HG03064 (cell line): ENCODE measurements around the gene ZNF277.

Experiments used
- ATAC-seq: cut with Tn5 transposase; IDR thresholded peaks from one replicate; pipeline ENCODE4 v1.9.1; 2021; ENCODE audit warnings: low read depth; ENCODE audit not compliant: unreplicated experiment

ZNF277 gene

DNA sequence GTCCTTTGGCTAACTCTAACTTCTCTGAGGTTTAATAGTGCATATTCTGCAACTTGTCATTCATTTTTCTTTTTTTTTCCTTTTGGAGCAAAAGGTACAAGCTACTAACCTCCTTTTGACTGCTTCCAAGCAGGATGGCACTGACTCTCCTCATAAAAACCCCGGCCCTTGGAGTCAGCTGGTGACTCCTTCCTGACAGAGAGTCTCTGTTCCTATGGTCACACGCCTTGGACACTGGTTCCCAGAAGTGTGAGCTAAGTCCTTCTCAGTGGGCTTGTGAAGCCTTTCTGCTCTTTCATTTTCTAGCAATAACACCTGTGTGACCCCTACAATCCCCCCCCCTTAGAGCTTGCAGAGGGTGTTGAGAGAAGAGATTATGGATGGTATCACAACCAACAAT, 22.0 kb upstream of the ZNF277 start:
- no peak for ATAC-seq

DNA sequence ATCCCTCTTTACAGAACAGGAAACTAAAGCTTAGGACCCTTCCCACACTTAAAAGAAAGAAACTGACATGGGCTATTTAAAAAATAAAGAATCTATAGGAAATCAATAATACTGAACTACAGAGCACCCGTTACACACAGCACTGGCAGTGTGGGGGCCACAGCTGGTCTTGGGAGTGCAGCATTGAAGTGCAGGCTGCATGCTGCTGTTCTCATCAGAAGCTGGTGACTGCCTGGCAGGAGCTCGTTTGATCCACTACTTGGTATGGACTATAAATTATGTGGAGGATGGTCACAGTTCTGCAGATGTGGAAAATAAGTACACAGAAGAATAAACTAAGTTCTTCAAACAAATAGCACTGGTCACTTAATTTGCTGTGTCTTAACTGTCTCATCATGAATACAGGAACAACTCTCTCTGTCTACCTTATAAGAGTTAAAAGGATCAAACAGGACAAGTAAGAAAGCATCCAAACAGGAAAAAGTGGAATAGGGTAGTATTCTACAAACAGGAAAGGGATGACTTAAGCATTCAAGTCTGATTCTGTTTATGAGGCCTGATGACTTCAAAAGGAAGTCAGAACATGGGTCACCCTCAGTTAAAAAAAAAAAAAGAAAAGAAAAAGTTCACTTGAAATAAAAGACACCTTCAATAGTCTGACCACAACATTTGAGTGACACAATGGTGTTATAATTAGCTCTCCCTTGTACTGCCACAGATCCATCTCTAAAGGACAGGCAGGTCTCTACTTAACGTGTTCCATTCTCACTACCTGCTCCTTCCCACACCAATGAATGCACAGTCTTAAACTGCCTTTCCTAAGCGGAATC, 21.3 kb upstream of the ZNF277 start:
- no peak for ATAC-seq

DNA sequence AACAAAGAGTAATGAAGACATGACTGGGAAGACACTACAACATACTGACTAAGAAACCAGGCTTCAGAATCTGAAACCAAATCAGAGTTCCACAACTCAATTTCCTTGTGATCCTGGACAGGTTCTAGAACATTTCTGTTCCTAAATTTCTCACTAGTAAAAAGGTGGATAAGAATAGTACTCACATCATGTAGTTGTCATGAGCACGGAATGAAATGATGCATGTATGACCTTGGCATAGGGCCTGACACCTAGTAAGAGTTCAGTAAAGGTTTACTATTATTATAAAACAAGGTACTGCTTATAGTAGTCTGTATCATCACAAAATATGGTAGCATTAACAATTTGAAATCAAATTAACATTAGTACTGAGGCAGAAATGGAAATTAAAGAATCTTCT, 20.2 kb upstream of the ZNF277 start:
- ATAC-seq, result no peak

DNA sequence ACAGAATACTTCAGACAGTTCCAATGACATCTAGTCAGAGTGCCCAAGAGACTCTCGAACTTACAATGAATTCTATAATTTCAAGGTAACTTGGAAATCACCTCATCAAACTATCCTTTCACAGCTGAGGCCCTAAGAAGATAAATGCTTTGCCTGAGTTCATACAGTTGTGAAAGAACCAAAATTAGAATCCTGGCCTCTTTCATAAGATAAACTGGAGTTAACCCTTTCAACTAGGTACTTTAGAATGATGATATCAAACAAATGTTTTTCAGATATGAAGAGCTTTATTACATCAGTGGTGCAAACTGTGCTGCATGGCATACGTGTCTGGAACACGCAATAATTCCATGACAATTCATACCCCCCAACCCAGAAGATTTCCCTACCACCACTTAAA, 18.2 kb upstream of the ZNF277 start:
- ATAC-seq, result no peak

DNA sequence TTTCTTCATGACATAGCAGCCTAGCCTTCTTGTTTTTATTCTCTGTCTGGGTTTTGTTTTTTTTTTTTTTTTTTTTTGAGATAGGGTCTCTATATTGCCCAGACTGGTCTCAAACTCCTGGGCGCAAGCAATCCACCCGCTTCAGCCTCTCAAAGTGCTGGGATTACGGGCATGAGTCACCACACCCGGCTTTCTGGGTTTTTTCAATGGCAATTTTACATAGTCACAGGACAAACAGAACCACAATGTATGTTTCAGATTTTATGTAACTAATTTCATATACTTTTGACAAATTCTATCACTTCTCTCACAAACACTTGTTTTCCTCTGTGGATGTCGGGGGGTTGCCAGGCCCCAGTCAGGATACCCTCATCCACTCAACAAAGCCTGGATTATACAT, 16.8 kb upstream of the ZNF277 start:
- no peak for ATAC-seq

DNA sequence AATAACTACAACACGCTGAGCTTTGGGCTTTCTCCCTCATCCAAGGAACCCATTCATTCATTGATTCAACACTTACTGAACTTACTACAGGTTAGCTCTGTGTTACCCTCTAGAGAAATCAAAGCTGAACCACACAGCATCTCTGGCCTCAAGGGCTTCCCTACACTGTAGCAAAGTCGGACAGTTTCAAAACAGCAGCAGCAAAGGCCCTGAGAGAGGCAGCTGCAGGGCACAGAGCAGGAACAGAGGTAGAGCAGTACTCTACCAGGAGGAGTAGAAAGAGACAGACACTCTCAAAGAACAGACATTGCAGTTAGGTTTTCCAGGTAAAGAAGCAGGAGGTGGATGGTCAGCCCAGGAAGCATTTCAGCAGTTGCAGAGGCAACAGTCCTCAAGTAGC, 16.4 kb upstream of the ZNF277 start:
- no peak for ATAC-seq

DNA sequence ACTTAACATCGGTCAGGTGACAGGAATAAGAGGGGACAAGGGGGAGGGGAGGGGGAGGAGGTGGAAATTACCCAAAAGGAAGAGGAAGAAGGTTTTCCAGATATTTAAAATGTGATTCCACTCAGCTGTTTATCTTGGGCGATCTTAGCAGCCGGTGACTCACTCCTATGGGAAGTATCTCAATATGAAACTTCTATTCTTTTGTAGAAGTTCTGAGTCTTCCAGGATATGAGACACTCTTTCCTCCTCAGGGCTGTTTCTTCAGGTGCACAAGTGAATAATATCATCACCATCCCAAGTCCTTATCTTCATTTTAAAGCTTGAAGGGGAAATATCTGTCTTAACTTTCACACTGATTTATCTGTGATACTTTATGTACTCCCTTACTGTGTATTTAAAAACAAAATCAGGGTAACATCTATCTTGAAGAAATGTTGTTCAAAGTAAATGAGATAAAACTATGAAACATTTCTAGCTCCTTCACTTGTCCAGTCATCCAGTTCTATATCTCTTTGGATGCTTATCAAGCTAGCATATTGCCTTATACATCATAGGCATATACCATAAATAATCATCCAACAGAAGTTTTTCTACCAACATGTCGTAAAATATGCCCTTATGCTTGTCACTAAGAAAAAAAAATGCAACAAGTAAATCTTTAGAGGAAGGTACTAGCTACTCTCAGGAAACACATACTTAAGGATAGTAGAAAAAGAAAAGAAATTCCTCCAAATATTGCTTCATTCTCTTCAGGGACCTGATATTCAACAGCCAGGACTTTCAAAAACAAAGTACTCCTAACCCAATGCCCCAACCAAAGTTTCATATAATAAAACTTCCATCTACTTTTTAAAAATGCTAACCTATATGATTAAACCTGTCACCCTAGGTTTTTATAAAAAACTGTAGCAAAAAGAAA, 14.0 kb upstream of the ZNF277 start:
- ATAC-seq, result no peak

DNA sequence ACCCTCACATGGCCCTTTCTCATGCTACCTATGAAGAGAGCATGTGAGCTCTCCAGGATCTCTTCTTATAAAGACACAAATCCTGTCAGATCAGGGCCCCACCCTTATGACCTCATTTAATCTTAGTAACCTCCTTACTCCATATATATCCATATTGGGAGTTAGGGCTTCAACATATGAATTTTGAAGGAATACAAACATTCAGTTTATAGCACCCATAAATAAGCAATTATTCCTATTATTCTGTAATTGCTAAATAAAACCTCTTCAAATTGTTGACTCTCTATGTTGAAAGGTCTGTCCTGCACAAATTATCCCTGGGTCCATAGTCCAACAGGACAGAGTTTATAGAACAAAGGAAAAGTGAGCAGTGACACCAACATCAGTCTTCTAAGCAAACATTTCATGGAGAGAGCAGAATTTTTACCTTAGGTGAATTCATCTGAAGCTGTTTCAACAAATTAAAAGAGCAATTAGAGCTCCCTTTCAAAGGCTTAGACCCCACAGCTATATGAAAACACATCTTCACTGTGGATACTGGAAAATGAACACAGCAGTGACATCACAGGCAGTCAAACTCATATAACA, 12.5 kb upstream of the ZNF277 start:
- no peak for ATAC-seq

DNA sequence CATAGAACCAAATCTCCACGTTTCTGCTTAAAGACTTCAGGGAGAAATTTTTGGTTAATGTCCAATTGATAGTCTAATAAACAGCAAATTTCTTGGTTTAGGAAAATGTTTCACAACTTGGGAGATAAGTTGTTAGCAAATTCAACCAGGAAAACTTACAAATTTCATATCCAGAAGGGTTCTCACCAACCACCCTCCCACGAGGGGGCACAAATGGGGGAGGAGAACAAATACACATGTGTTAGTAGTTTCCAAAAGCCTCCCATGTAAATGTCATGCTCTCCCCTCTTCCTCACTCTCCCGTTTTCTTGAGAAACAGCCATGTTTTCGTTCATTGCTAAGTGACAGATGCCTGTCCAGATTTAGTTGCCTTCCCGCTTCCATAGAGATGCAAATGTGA, 10.8 kb upstream of the ZNF277 start:
- no peak for ATAC-seq

DNA sequence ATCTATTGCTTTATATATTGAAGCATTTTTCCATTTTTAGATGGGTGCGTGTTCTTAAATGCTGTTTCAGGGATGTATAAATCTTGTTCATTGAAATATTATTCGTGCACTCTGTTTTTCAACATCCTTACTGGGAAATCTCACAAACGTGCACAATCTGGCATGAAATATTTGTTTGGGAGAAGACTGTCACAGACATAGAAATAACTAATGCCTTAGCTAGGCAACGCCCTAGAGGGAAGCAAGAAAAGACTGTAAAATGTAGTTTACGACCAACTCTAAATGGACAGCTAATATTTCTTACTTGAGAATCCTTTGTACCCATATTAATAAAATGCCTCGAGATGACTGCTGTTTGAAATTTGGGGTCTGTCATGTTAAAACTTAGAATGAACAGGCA, 9.2 kb upstream of the ZNF277 start:
- ATAC-seq, result no peak

DNA sequence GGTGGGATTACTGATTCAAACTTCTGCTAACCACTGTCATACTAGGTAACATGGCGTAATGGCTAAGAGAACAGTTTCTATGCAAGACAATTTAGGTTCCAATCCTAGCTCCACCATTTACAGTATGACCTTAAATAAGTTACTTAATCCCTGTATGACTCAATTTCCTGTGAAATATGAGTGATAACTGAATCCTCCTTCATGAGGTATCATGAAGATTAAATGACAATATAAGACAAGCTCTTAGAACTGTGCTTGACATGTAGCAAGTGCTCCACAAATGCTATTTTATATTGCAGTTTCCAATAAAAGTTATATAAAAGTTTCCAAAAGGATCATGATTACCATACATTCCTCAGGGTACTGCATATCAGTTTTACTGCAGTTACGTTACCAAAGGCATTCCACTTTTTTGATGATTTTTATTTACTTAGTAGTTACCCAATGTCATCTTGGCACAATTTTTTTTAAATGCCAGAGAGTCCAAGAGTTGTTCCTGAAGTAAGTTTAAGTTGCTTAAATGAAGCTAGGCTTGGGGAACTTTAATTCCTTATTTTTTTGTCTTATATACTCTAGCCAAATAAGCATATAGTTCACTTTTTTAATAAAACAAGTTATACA, 7.3 kb upstream of the ZNF277 start:
- ATAC-seq, result no peak

DNA sequence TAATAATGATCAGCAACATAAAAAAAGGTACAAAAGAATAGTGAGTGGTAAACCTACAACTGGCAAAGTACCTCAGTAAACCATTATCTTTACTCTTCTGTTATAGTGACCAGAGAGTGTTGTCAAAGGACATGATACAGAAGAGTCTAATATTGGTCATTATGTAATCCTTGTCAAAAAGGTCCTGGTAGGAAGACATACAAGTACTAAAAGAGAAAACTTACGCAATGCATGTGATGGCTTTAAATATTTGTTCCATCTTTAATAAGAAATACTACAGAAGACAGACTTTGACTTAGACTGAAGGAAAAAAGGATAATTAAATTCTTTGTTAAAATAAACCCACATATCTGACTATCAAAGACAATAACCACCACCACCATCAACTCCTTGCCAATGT, 6.8 kb upstream of the ZNF277 start:
- ATAC-seq, result no peak

DNA sequence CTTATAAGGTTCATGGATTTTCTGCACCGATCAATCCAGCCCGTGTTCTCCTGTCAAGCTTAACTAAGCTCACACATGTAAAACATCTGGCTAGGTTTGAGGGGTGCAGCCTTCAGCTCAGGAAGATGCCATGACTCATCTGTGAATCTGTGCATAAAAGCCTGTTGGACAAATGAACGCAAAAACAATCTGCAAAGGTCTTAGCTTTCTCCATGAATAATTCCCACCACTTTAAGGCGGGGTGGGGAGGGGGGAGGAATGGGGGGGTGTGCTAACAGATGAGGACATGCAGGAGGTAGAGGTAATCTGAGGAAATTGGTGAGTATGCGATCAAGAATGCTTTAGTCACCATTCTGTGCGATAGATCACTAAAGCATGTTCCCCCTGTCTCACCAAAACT, 5.1 kb upstream of the ZNF277 start:
- no peak for ATAC-seq

DNA sequence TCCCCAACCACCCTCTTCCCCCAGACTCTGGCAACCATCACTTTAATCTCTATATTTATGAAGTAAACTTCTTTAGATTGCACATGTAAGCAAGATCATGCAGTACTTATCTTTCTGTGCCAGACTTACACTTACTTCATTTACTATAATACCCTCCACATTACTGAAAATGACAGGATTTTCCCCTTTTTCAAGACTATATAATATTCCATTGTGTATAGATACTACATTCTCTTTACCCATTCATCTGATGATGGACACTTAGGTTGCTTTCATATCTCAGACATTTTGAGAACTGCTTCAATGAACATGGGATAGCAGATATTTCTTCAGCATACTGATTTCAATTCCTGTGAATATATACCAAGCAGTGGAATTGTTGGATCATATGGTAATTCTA, 4.7 kb upstream of the ZNF277 start:
- ATAC-seq, result no peak

DNA sequence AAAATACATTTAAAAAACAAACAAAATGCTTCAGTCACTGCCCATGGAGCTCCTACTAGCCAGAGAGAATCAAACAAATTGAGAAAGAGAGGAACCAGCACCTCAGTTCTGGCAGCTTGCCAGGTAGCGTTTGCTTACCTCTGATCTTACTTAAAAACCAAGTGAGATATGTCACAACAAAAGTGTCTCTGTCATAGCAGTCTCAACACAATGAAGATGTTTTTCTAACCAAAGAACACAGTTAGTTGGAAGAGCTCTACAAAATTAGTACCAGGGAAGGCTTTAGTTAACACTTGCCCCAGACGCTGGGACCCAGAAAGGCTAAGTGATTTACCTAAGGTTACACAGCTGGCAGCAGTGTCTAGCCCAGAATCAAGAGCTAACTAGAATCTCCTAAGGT, 3.7 kb upstream of the ZNF277 start:
- ATAC-seq, result no peak

DNA sequence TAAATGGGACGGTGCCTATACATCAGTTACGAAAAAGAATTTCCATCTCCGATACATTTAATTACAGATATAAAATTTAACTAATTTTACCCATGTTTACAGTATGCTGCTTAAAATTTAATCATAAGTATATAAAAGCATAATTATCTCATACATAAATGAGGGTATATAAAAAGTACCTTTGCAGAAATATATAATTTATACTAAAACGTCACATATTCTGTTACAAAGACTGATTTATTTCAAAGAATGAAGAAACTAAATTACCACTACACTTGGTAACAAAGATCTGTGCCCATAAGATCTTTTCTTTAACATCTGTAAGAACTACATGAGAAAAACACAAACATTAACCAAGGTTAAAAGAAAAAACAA, 3.1 kb upstream of the ZNF277 start:
- ATAC-seq, result no peak

DNA sequence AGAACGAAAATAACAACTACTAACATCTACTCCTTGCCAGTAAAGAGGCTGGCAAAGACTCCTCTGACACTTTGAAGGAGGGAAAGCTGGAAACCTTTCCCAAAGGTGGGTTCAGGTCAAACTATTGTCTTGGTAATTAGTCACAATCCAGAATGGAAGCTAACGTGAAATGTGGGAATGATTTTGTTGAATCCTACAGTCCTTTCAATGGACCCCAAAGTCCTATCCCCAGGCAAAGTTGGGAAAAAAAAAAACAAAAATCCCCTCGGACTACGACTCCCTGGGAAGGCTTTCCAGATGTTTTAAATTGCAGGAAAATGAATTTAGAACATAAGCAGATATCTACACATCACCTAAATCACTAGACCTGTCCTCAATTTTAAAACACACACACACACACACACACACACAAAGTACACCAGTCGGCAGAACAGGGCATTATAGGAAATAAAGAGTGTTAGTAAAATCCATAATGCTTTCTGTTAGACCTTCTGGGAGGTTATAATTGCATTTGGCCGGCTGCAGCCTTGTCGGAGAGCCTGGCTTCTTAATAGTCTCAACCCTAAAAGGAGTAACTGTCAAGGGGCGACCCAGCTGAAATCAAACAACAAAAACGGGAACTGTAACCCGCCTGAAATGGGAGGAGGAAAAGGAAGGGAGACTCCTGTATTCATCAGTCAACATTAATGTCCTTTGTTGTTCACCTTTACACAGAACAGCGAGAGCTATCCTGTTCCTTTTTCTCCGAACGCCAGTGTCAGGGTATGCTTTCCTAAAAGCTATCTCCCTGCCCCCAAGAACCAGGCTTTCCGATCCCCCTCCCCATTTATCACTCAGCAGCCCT, 1.8 kb upstream of the ZNF277 start:
- no peak for ATAC-seq

DNA sequence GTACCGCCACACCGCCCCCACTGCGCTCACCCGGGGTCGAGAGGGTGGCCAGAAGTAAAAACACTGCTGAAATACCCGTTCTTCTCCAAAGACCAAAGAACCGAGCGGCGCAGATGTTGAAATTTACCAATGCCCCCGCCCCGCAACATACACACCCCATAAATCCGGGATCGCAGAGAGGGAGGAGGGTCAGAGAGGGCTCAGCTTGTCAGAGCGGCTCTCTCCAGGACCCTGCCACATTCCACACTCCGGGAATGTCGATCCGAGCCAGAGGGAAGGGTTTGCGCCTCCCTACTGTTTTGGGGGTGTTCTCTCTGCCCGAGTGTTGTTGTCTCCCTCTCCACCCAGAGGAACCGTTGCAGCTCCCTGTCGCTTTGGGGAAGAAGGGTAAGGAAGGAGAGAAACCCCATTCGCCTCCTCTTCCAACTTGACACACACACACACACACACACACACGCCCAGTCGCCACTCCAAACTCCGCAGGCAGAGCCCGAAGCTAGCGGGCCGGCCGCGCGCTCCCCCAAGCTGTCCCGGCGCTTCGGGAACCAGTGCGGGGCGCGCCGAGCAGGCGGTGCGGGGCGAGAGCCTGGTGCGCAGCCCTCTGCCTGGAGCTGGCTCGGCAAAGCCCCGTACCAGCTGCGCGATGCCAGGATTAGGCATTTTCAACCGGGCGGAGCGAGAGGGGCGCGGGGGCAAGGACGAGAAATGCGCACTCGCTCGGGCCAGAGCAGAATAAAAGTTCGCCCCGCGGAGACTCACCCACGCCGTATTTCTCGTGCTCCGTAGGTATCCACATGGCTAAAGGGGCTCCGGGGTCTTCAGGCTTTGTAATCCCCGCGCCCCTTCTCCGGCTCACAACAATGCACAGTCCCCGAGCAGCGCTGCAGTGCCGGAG, 905 bp upstream of the ZNF277 start:
- peak; percentile 9 for ATAC-seq

DNA sequence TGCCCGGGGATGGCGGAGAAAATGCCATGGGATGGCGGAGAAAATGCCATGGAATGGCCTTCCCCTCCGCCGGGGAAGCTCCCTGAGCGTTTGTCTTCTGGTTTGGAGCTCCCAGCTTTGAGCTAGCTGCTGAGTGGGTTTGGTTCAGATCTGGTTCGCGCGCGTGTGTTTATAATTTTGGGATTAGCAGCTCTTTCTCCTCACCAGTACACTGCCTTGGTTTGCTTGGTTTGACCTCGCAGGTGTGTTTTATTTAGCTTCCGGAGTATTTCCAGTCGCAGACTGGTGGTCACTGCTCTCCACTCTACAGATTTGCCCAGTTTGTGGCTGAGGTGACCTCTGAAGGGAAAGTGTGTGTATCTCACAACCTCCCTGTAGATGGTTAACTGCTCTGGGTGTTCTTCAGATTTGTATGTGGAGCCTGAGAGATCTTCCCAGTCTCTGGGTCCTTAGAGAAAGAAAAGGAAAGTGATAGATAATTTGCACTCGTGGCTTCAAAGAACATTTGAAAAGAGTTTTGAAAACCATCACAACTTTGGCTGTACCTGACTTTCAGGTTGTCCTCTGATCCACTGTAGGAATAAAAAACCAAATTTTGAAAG, 597 bp downstream of the ZNF277 start:
- ATAC-seq, result no peak
